ENCODE measurements around the gene WDR70. TPM values are rescaled to one million over a fixed set of nuclear protein-coding genes. Genes with fewer than 3 reads are reported as not detected.

WDR70 gene
- total RNA-seq, 3 donors from 2014 or later (not counting 1 experiment from before 2014, with no cell fraction given): 36.3 to 47.0 (median 41.3) TPM

- intact Hi-C loops (cut with micrococcal nuclease): no loop called here
- ATAC-seq: no peak
- H3K9me3 Mint-ChIP-seq: no peaks in the 10 kb centered on the region
- no peak for TF ChIP-seq CTCF (IDR thresholded peaks at IDR 0.05)
- Histone ChIP-seq H3K4me1 (ENCODE audit: control insufficient read depth, insufficient read depth, low read length) (no peaks in the 10 kb centered on the region), H3K36me3 (ENCODE audit: control insufficient read depth, insufficient read depth, low read length) (peaks cover 4% of the 10 kb centered on the region), H3K9me3 (ENCODE audit: control insufficient read depth, insufficient read depth, low read length) (no peaks in the 10 kb centered on the region), H3K27ac (ENCODE audit: low read length) (no peak overlapping the region), H3K27me3 (ENCODE audit: control insufficient read depth, insufficient read depth, low read length) (no peaks in the 10 kb centered on the region), H3K4me3 (ENCODE audit: low read length) (no peak overlapping the region)
- no peak overlapping the region for H3K27ac Mint-ChIP-seq
- H3K27me3 Mint-ChIP-seq (ENCODE audit: low read depth in 2 of 2): no peaks in the 10 kb centered on the region
- 90% methylated on average over 2 of the region's 4 CpGs for WGBS (ENCODE audit: insufficient coverage)
- no peak overlapping the region for H3K4me3 Mint-ChIP-seq
- no peaks in the 10 kb centered on the region for H3K4me1 Mint-ChIP-seq
- H3K36me3 Mint-ChIP-seq: peaks cover 6% of the 10 kb centered on the region
- DNase-seq: no peak
These were observed 324.7 kb downstream of the WDR70 start for GRCh38 chr5:37703841-37704241.

GRCh38 chr5:37704406-37704805, 325.3 kb downstream of the WDR70 start:
- H3K27me3 Mint-ChIP-seq (ENCODE audit: low read depth in 2 of 2): no peaks in the 10 kb centered on the region
- H3K9me3 Mint-ChIP-seq: no peaks in the 10 kb centered on the region
- intact Hi-C loops (cut with micrococcal nuclease): no loop called here
- no peak for TF ChIP-seq CTCF (IDR thresholded peaks at IDR 0.05)
- no peak overlapping the region for H3K4me3 Mint-ChIP-seq
- peaks cover 4% of the 10 kb centered on the region for H3K36me3 ChIP-seq (ENCODE audit: control insufficient read depth, insufficient read depth, low read length)
- no peaks in the 10 kb centered on the region for H3K27me3 ChIP-seq (ENCODE audit: control insufficient read depth, insufficient read depth, low read length)
- H3K27ac Mint-ChIP-seq: no peak overlapping the region
- no peak overlapping the region for H3K4me3 ChIP-seq (ENCODE audit: low read length)
- ATAC-seq: no peak
- WGBS (ENCODE audit: insufficient coverage): 98% methylated on average over 3 of the region's 5 CpGs
- H3K36me3 Mint-ChIP-seq: peaks cover 6% of the 10 kb centered on the region
- no peaks in the 10 kb centered on the region for H3K9me3 ChIP-seq (ENCODE audit: control insufficient read depth, insufficient read depth, low read length)
- DNase-seq: no peak
- H3K27ac ChIP-seq (ENCODE audit: low read length): no peak overlapping the region
- H3K4me1 ChIP-seq (ENCODE audit: control insufficient read depth, insufficient read depth, low read length): no peaks in the 10 kb centered on the region
- H3K4me1 Mint-ChIP-seq: no peaks in the 10 kb centered on the region

- H3K4me1 Mint-ChIP-seq: no peaks in the 10 kb centered on the region
- no peak for TF ChIP-seq CTCF (IDR thresholded peaks at IDR 0.05)
- intact Hi-C loops (cut with micrococcal nuclease): no loop called here
These were observed 329.9 kb downstream of the WDR70 start for GRCh38 chr5:37709020-37709419.

GRCh38 chr5:37710965-37711364, 331.8 kb downstream of the WDR70 start:
- Mint-ChIP-seq H3K9me3 (no peaks in the 10 kb centered on the region), H3K36me3 (no peaks in the 10 kb centered on the region), H3K4me3 (no peak overlapping the region), H3K27ac (no peak overlapping the region), H3K27me3 (ENCODE audit: low read depth in 2 of 2) (no peaks in the 10 kb centered on the region), H3K4me1 (no peaks in the 10 kb centered on the region)
- Histone ChIP-seq H3K9me3 (ENCODE audit: control insufficient read depth, insufficient read depth, low read length) (no peaks in the 10 kb centered on the region), H3K27me3 (ENCODE audit: control insufficient read depth, insufficient read depth, low read length) (no peaks in the 10 kb centered on the region), H3K4me1 (ENCODE audit: control insufficient read depth, insufficient read depth, low read length) (no peaks in the 10 kb centered on the region), H3K36me3 (ENCODE audit: control insufficient read depth, insufficient read depth, low read length) (no peaks in the 10 kb centered on the region), H3K27ac (ENCODE audit: low read length) (no peak overlapping the region), H3K4me3 (ENCODE audit: low read length) (no peak overlapping the region)
- DNase-seq (no peak), ATAC-seq (no peak)
- TF ChIP-seq CTCF (IDR thresholded peaks at IDR 0.05): no peak
- intact Hi-C loops (cut with micrococcal nuclease): no loop called here
- 97% methylated on average over 2 of the region's 2 CpGs for WGBS (ENCODE audit: insufficient coverage)

More at GRCh38 chr5:37709020-37709419, 329.9 kb downstream of the WDR70 start:
- Mint-ChIP-seq H3K9me3 (no peaks in the 10 kb centered on the region), H3K27ac (no peak overlapping the region), H3K36me3 (no peaks in the 10 kb centered on the region), H3K27me3 (ENCODE audit: low read depth in 2 of 2) (no peaks in the 10 kb centered on the region), H3K4me3 (no peak overlapping the region)
- Histone ChIP-seq H3K27me3 (ENCODE audit: control insufficient read depth, insufficient read depth, low read length) (no peaks in the 10 kb centered on the region), H3K27ac (ENCODE audit: low read length) (no peak overlapping the region), H3K4me1 (ENCODE audit: control insufficient read depth, insufficient read depth, low read length) (no peaks in the 10 kb centered on the region), H3K4me3 (ENCODE audit: low read length) (no peak overlapping the region), H3K36me3 (ENCODE audit: control insufficient read depth, insufficient read depth, low read length) (no peaks in the 10 kb centered on the region), H3K9me3 (ENCODE audit: control insufficient read depth, insufficient read depth, low read length) (no peaks in the 10 kb centered on the region)
- ATAC-seq: no peak
- no peak for DNase-seq
